ENCODE data around the gene ELMO1.

Gene ELMO1

DNA sequence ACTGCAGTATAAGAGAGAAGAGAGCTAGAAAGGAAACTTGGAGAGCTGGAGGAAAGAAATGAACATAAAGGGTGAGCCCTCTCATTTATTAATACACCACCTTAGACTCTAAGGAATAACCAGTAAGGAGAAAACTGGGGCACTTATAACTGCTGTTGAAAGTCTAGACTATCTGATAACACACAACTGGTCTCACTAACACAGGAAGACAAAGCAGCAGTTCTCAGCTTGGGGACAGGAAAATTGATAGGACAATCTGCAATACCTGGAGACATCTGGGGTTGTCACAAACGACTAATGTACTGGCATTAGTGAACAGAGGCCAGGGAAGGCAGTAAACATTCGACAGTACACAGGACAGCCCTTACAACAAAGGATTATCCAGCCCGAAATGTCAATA lies 6.8 kb downstream of the ELMO1 start:
- TF ChIP-seq, protein P1, sequence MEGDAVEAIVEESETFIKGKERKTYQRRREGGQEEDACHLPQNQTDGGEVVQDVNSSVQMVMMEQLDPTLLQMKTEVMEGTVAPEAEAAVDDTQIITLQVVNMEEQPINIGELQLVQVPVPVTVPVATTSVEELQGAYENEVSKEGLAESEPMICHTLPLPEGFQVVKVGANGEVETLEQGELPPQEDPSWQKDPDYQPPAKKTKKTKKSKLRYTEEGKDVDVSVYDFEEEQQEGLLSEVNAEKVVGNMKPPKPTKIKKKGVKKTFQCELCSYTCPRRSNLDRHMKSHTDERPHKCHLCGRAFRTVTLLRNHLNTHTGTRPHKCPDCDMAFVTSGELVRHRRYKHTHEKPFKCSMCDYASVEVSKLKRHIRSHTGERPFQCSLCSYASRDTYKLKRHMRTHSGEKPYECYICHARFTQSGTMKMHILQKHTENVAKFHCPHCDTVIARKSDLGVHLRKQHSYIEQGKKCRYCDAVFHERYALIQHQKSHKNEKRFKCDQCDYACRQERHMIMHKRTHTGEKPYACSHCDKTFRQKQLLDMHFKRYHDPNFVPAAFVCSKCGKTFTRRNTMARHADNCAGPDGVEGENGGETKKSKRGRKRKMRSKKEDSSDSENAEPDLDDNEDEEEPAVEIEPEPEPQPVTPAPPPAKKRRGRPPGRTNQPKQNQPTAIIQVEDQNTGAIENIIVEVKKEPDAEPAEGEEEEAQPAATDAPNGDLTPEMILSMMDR (IDR thresholded peaks at IDR 0.05; ENCODE audit: insufficient read depth, missing control alignments) = no peak
- no peak for DNase-seq (ENCODE audit: insufficient read length, low spot score)
- FAIRE-seq = no peak

DNA sequence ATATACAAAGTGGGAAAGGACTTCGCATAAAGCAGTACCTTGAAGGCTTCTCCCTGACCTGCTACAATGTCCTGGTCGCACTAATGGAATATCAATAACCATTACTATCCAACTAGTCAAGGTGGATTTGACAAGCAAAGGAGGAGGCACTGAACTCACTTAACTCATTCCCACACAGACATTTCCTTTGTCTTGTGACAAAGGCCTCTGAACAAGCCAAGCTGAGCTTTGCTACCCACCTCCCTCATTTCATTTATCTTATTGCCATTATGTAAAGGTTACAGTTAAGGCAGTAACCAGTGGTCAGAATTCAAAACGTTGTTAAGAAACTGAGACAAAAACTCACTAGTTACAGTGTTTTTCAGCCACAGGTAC lies 7.3 kb downstream of the ELMO1 start:
- TF ChIP-seq, protein P1 (IDR thresholded peaks at IDR 0.05; ENCODE audit: insufficient read depth, missing control alignments) = no peak
- DNase-seq (ENCODE audit: insufficient read length, low spot score) (no peak), FAIRE-seq (no peak)

DNA sequence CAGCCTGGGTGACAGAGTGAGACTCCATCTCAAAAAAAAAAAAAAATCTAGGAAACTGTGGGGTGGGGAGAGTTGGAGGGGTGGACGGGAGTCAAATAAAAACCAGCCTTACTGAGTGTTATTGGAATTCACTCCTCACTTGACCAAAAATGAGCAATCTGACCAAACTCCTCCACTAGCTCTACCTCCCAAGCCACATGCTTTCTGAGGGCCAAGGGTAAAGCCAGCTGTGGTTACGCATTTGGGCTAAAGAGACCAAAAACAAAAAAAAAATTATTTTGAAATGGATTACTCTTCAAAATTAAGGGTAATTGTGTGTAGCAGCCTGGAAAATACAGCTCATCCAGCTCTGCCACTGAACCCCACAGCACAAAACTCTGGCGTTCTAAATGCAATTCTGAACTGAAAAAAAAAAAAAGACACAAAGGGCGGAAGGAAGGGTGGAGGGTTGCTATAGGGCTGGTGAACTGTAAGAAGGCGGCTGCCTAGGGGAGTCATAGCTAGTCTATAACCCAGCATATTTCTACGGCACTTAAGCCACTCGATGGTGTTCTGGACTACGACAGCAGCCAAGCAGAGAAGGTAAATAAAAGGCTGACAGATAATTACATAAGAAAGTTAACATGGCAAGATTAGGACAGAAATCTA lies 7.8 kb downstream of the ELMO1 start:
- no peak for DNase-seq (ENCODE audit: insufficient read length, low spot score)
- FAIRE-seq = no peak
- TF ChIP-seq, protein P1 (IDR thresholded peaks at IDR 0.05; ENCODE audit: insufficient read depth, missing control alignments) = no peak

DNA sequence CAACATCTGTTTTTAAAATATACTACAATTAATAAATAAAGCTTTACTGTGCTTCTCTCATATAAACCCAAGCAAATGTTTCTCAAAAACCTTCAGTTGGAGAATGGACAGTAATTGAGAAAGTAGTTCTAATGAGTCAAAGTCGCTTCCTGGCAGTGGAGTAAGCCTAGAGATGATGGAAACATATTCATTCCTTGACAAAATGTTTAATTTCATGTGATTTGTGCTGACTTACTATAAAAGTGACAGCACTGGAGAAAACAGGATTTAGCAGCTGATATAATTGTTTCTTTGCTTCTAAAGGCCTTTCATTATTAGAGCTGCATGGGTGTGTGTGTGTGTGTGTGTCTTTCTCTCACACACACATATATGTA lies 9.0 kb downstream of the ELMO1 start:
- FAIRE-seq = no peak
- TF ChIP-seq, protein P1 (IDR thresholded peaks at IDR 0.05; ENCODE audit: insufficient read depth, missing control alignments) = no peak
- no peak for DNase-seq (ENCODE audit: insufficient read length, low spot score)

DNA sequence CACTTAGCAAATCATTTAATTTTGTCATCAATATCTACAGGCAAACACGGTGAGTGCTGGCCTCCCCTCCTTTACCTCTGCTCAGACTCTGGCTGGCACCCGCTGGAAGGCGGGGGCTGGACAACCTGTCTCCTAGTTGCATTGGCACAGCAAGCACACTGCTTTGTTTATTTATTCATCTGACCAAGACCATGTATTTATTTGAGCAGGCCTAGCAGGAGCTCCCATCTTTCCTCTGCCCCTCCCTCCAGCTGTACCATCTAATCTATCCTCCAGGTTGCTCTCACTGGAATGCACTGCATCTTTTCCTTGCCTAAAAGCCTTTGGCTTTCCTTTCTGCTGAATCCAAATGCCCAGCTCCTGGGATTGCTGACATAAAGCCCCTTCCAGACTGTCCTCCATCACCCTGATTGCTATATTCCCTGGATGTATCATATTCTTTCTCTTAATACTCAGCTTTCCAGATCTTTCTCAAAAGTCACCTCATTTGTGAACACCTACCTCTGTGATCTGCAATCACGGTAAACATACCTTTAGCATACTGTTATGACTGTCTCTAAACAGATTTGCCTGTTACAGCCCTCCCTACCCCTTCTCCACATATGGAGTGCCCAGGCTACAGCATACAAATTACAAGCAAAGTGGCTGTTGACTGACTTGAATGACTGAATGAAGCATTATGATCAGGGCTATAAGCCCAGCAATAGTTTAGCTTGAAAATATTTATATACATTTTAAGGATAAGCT lies 9.6 kb downstream of the ELMO1 start:
- no peak for DNase-seq (ENCODE audit: insufficient read length, low spot score)
- no peak for FAIRE-seq
- TF ChIP-seq, protein P1 (IDR thresholded peaks at IDR 0.05; ENCODE audit: insufficient read depth, missing control alignments) = no peak

DNA sequence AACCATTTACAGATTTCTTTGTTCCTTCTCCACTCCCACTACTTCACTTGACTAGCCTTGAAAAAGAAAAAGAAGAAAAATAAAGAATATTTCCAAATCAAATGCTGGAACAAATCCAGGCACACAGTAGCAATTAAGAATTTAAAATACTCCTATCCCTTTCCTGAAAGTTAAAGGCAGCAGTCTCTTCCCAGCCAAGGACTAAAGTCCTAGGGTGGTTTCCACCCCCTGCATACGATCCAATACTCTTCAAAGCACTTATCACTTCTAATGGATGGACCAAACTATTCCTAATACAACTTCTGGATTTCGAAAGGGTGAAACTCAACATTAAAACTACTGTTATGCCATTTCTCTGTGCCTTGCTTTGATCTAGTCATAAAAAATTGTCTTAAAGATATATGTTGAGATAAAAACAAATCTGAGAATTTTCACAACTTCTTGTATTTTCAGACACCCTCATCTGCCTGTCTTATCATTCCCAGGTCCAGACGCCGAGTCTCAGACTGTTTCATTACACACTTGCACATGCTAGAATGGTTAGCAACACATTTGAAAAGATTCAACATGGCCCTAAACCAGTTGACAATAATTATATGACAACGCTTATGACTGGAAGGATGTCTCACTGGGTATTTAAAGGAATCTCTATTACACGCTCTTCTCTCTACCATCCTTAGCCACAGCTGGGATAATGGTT lies 13.4 kb downstream of the ELMO1 start:
- FAIRE-seq (no peak), DNase-seq (ENCODE audit: insufficient read length, low spot score) (no peak)
- TF ChIP-seq, protein P1 (IDR thresholded peaks at IDR 0.05; ENCODE audit: insufficient read depth, missing control alignments) = no peak

DNA sequence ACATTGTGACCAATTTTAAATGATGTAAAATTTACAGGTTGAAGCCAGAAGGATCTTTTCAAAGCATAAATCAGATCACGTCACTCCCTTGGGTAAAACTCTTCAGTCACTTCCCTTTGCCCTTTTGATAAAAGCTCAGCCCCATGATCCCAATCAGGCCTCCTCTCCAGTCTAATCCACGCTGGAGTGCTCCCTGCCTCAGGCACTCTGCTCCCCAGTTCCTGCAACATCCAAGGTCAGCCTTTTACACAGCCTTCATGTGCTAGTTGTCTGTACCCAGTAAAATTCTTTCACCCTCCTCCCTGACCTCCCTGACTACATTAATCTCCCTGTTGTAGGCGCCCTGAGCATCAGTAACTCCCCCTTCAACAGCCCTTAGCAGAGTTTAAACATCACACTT lies 14.1 kb downstream of the ELMO1 start:
- no peak for DNase-seq (ENCODE audit: insufficient read length, low spot score)
- TF ChIP-seq, protein P1 (IDR thresholded peaks at IDR 0.05; ENCODE audit: insufficient read depth, missing control alignments) = no peak
- no peak for FAIRE-seq
